ENCODE measurements around the gene MYZAP. TPM values are rescaled to one million over a fixed set of nuclear protein-coding genes. Genes with fewer than 3 reads are reported as not detected.

Gene MYZAP
- total and polyA plus RNA-seq, 2 experiments from 2014 or later: 1.0 to 1.5 TPM

GRCh38 chr15:57571725-57572124 lies 20.0 kb upstream of the MYZAP start:
- Histone ChIP-seq H3F3A (replicated peaks; ENCODE audit: low read depth) (no peaks in the 10 kb centered on the region), H3K36me3 (ENCODE audit: insufficient read depth) (no peaks in the 10 kb centered on the region)

More at GRCh38 chr15:57571725-57572124, 20.0 kb upstream of the MYZAP start:
- no peaks in the 10 kb centered on the region for H3K27me3 ChIP-seq (ENCODE audit: insufficient read depth)
- H3K9me2 ChIP-seq (ENCODE audit: insufficient read depth): no peaks in the 10 kb centered on the region; the same call in 1 of the 2 replicates
- no peak overlapping the region for H3K4me3 ChIP-seq
- no peak overlapping the region for H2AFZ ChIP-seq
- H3K36me3 Mint-ChIP-seq (ENCODE audit: low read depth): no peaks in the 10 kb centered on the region
- no peaks in the 10 kb centered on the region for H3K9me3 Mint-ChIP-seq
- no peak overlapping the region for H3K27ac Mint-ChIP-seq
- H3K4me2 ChIP-seq: no peak overlapping the region
- TF ChIP-seq ZNF114 (CRISPR knock-in tag; IDR thresholded peaks at IDR 0.05) (no peak), ZNF462 (CRISPR knock-in tag; IDR thresholded peaks at IDR 0.05) (no peak), NANOG (IDR thresholded peaks at IDR 0.05; ENCODE audit: borderline replicate concordance) (no peak), EZH2phosphoT487 (IDR thresholded peaks at IDR 0.05; ENCODE audit: unreplicated experiment) (no peak), CTCF (conservative IDR thresholded peaks at IDR 0.05; ENCODE audit: low read depth in 2 of 2) (no peak), EZH2 (IDR thresholded peaks at IDR 0.05; ENCODE audit: low read depth, unreplicated experiment) (no peak), REST (IDR thresholded peaks at IDR 0.05; ENCODE audit: unreplicated experiment) (no peak)
- no peaks in the 10 kb centered on the region for H4K20me1 ChIP-seq (replicated peaks; ENCODE audit: insufficient read depth)
- no peak for ATAC-seq
- H3K27ac ChIP-seq (ENCODE audit: low read depth): no peak overlapping the region
- 0 out of 2 replicates have a peak, but pooled peaks cover 3% of the 10 kb centered on the region for H3K4me1 ChIP-seq (ENCODE audit: insufficient read depth)
- peaks cover 7% of the 10 kb centered on the region for H3K4me1 Mint-ChIP-seq
- H3K4me3 Mint-ChIP-seq: no peak overlapping the region
- H3K27me3 Mint-ChIP-seq (ENCODE audit: insufficient read depth, low read depth, poor library complexity): no peaks in the 10 kb centered on the region
- H3K79me2 ChIP-seq (replicated peaks; ENCODE audit: insufficient read depth): no peaks in the 10 kb centered on the region
- DNase-seq (ENCODE audit: low spot score): no peak
